Colon (tissue), 2 donors: ENCODE measurements around the gene ATP6V1G3.
"Not testable (repeated sequence)": the region's sequence is repeated elsewhere in the genome, so short reads cannot be mapped to it uniquely, and the experiment has no call there.

Experiments used
- FAIRE-seq: peaks from 2 replicates; lab custom pipeline; 2012; peaks lifted over from hg19 to GRCh38; lab: Jason Lieb, UNC
- donor health status: control.
- donor health status: control.

Gene ATP6V1G3, protein sequence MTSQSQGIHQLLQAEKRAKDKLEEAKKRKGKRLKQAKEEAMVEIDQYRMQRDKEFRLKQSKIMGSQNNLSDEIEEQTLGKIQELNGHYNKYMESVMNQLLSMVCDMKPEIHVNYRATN

DNA sequence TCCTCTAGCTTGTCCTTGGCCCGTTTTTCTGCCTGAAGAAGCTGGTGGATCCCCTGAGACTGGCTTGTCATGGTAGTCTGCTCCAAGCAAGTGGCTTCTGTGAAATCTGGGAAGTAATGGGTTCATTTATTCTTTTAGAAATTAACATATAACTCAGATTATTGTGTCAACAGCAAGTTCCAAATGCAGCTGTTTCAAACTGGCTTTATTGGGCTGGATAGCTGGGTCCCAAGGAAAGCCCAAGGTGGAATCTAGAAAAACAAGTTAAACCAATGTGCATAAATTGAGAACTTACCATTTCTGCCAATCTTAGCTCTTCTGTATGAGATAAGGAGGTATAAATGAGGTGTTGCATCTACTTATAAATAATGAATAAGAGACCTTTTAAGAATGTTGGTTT lies at the start of gene ATP6V1G3:
ATP6V1G3 (minus strand) TSS at position 101 of the 400 bp plus-strand sequence; CDS start at position 71, 30 bp downstream.
- FAIRE-seq, result no peak

DNA sequence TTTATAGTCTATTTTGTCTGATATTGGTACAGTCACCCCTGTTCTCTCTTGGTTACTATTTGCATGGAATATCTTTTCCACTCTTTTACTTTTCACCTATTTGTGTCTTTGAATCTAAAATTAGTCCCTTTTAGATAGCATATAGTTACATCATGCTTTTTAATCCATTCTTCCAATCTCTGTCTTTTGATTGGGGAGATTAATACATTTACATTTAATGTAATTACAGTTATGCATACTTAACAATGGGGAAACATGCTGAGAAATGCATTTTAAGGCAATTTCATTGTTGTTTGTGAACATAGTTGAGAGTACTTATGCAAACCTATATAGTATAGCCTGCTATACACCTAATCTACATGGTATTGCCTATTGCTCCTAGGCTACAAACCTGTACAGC lies 48.4 kb upstream of the ATP6V1G3 start:
- FAIRE-seq, result no peak

DNA sequence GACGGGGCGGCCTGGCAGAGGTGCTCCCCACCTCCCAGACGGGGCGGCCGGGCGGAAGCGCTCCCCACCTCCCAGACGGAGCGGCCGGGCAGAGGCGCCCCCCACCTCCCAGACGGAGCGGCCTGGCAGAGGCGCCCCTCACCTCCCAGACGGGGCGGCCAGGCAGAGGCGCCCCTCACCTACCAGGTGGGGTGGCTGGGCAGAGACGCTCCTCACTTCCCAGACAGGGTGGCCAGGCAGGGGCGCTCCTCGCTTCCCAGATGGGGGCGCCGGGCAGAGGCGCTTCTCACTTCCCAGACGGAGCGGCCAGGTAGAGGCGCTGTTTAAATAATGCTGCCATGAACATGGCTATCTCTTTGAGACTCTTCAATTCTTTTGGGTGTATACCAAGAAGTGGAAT lies 43.7 kb upstream of the ATP6V1G3 start:
- no peak for FAIRE-seq

DNA sequence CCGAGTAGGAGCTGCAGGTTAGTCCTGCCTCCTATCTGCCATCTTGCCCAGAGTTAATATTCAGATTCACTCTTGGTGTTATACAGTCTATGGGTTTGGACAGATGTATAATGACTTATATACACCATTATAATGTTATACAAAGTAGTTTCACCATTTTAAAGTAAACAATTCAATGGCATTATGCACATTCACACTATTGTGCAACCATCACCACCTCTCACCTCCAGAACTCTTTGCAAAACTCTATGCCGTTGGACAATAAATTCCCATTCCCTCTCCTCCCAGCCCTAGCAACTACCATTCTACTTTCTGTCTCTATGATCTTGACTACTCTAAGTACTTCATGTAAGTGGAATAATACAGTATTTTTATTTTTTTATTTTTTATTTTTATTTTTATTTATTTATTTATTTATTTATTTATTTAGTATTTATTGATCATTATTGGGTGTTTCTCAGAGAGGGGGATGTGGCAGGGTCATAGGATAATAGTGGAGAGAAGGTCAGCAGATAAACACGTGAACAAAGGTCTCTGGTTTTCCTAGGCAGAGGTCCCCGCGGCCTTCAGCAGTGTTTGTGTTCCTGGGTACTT lies 42.8 kb upstream of the ATP6V1G3 start:
- not testable (repeated sequence) for FAIRE-seq

DNA sequence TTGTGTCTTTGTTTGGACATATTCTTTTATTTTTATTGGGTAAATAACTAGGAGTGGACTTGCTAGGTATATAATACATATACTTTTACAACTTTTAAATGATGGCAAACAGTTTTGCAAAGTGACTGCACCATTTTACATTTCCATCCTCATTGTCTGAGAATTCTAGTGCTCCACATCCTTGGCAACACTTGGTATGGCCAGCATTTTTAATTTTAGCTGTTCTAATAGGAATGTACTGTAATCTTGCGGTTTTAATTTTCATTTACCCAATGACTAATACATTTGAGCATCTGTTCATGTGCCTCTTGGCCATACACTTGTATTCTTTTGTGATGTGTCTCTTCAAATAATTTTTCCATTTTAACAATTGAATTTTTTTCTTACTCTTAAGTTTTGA lies 37.0 kb upstream of the ATP6V1G3 start:
- no peak for FAIRE-seq

DNA sequence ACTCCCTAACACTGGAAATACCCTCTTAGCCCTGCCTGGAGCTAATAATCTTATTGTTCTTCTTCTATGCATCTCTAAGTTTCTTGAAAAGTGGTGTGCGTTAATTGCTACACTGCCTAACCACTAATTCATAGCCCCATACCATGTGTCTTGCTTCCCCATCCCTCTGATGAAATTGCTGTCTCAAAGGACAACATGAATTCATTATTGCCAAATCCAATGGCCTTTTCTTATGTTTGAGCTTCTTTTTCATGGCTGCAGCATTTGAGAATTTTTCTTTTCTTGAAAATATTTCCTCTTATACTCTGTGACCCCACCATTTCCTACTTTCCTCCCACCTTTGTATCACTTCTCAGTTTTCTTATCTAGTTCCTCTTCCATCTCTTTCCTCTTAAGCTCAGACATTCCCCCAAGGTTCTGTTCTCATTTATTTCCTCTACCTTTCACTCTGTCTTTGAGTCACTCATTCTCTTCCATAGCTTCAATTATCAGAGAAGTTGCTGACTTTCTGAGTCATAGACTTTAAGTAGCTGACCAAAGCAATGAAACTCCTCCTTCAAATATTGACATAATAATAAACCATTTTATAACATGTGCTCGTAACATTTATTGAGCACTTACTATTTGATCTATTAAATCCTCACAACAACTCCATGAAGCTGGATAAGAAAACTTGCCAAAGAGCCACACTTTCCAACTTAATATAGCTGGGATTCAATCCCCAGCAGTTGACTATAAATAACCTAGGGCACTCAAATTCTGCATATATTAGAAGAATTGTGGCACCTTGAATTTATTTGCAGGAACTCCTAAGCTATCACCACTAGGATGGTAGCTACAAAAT lies 35.5 kb upstream of the ATP6V1G3 start:
- FAIRE-seq, result no peak

DNA sequence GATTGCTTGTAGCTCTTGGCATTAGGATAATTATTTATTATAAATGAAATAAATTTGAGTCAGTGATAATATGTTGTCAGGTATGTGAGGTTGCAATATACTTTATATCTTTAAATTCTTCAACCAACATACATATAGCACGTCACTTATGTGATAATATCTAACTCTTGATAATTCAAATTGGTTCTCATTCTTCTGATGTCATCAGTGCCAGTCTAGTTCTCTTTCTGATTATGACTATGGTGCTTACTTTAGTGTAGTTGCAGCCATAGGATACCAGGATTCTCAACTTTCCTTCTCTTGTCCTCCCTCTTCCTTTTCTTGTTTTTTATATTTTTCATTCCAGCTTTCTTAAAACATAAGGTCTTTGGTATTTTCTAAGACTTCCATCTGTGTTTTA lies 34.8 kb upstream of the ATP6V1G3 start:
- no peak for FAIRE-seq

DNA sequence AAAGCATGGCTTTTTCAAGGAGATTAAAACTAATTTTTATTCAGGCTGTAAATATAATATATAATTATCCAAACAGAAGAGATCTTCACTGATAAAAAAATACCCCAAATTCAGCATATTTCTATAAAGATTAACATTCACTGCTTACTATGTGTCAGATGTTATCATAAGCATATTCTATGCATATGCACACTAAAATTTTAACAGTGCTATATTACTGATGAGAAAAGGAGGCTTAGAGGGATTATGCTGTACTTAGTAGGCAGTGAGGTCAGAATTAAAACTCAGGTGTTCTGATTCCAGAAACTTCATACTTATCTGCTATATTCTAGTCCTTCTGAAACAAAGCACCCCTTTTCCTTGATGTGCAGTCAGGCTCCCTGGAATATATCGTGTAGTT lies 33.8 kb upstream of the ATP6V1G3 start:
- FAIRE-seq, result no peak

DNA sequence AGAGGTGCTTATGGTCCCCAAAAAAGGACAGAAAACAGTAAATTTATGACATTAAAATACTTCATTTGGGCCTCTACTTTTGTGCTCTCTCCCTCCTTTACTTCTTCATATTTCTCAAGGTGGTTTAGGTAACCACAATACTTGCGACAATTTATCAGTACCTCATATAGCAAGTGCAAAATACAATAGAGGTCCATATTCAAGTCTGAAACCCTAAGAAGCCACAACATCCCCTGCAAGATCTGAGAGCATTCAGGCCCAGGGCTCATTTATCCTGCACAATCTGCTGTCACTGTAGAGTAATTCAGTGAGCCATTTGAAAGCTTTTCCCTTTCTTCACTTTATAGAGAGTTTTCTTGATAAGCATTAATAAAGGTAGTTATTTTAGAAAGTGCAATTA lies 24.2 kb upstream of the ATP6V1G3 start:
- FAIRE-seq, result no peak

DNA sequence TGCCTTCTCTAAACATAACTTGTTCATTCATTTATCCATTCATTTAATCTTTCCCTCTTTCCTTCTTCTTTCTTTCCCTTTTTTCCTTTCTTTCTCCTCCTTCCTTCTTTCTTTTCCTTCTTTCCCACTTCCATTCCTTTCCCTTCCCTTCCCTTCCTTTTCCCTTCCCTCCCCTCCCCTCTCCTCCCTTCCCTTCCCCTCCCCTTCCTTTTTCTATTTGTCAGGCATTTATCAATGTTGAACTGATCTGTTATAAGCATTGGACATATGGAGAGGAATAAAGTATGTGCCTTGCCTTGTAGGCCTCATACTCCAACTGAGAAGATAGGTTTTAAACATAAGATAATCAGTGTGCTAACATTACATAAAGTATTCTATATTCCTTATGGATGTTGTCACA lies 23.7 kb upstream of the ATP6V1G3 start:
- FAIRE-seq, result no peak

DNA sequence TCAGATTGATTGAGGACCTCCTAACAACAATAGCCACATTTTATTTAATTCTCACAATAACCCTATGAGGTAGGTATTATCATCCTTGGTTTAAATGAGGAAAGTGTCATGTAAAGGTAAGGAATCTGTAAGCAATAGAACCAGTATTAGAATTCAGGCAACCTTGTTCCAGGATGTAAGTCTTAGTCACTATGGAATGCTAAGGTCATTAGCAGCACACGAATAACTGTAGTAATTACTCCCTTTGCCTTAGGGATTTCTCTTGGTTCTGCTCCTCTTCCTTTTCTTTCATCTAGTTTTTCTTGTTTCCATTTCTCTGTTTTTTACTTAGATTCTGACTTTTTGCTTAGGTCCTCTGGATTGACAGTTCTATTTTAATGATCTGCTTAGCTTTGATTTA lies 23.1 kb upstream of the ATP6V1G3 start:
- no peak for FAIRE-seq

DNA sequence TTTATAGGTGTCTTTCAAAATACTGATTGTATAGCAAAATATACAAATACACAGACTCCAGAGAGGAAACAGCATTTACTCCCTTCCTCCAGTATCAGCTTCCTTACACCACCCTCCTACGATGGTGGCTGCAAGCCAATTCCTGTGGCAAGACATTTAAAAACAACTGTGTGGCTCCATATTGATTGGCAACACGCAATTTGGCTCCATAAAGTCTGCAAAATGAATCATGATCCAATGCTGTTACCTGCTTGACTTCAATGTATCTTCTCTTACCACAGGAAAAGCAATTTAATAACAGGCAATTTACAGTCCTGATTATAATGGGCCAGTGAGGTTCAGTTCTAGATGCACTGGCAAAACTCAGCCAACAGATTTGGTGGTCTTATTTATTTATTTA lies 19.7 kb upstream of the ATP6V1G3 start:
- FAIRE-seq, result no peak

DNA sequence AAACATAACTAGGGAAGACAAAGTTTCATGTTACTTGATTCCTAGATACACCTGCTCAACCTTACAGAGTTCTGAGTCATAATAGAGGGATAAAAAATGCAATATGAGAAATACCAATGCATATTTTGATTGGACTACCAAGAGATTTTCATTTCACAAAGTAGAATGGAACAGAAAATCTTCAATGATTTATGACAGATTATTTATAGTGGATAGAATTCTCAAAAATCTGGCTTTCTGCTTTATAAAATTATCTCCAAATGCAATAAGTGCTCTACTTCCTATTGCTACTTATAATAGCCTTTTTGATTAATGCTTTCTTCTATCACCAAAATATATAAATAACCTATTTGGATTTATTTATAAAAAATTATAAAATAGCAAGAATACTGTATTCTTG lies 18.9 kb upstream of the ATP6V1G3 start:
- FAIRE-seq, result no peak

DNA sequence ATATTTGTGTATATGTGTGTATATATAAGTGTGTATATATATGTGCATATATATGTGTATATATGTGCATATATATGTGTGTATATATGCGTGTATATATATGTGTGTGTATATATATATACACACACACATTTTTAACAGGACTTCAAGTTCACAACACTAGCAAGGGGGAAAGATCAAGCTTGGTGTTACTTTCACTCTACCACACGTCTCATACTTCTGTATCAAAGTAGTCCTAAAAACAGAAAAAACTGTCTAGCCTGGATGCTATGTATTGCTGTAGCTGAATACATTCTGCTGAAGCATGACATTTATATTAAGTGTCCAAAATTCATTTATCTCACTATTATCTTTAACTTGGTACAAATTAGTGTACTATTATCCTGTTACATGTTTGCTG lies 17.9 kb upstream of the ATP6V1G3 start:
- FAIRE-seq, result no peak

DNA sequence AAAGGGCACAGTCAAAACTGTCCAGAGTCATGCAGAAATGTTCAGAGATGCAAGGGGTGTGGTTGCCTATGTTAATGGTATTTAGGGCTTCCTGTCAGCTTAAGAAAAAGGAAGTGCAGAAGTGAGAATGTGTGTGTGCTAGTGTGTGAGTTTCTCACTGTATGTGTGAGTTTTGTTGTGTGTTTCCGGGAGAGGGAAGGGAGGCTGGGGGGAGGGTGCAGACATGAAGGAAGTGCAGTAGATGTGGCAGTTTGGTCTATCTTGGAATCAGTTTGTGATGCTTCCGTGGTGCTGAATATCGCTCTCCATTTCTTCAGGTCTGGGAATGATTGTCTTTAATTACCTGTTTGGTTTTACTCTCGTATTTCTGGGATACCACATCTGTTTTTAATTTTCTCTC lies 16.5 kb upstream of the ATP6V1G3 start:
- FAIRE-seq, result no peak

DNA sequence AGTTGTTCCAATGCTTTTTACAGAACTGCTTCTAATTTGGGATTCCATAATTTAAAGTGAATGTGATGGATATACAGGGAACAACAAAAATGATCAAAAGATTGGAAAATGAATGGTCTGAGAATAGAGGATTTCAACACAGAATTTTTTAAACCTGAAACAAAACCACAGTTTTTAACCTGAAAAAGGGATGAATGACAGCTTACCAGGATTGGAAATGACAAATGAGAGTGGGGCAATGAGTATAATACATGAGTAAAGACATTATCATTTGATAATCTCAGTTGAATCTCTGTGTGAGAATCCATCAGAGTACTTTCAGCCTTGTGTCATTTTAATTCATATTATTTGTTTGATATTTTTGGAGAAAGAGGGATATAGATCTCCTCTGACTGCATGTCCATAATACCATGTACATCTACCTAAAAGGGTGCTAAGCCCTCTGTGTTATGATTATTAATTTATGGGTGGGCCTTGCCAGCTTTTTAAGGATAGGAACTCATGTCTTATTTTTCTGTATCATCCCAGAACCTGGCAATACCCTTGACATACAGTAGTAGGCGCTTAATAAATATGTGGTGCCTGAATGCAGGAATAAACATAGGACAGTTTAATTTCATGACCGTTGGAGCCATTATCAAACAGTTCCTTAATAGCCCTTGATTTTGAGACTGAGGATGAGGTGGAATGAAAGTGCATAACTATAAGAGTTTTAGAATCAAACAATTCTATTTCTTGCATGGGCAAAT lies 12.4 kb upstream of the ATP6V1G3 start:
- FAIRE-seq, result no peak

DNA sequence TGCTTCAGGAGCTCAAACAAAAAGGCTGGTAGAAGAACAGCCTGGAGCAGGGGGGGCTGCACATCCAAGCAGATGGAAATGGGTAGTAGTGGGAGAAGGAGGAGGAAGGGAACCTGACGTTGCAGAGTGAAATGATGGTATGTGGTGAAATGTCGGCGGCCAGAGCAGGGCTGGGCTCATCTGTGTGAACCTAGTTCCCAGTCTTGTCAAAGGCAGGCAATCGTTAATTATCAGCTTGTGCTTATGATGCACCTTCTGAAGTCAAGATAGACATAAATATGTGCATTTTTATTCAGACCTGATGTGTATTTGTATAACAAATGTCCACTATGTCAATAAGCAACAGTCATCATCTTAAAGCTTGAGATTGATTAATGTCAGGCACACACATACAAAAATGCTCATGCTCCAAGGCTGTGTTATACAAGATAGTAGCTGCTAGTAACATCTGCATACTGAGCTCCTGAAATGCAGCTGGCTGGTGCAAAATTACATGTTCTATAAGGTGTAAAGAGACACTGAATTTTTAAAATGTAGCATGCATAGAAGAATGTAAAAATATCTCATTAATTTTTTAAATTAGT lies 10.6 kb upstream of the ATP6V1G3 start:
- FAIRE-seq, result no peak

DNA sequence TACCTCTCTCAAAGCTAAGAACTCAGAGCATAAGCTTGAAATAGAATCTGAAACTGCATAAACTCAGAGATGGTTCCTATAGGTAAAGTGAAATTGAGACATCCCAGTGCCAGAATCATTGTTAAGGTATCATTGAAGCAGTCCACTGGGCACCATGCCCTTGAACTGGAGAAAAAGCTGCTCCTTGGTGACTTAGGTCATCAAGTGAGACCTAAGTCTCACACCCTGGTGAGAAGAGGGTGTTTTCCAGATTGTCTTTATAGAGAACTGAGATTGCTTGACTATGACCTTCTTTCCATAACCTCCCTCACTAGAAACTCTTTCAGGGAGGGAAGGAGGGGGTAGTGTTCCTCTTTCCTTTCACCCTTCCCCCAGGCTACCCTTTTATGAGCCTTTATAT lies 9.4 kb upstream of the ATP6V1G3 start:
- FAIRE-seq, result no peak

DNA sequence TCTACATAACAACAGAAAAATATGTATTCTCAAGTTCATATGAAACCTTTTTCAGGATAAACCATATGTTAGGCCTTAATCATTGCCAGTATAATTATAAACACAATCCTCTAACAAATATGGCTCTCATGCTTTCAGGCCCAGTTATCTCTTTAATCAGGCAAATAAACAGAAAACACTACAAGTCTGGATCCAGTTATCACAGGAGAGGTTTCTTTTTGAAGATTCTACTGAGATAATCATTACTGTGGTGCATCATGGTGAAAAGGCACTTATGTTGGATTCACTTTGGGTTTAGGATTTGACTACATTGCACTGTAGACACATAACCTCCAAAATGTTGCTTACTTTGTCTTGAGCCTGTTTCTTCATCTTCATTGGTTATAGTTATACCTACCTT lies 8.4 kb upstream of the ATP6V1G3 start:
- FAIRE-seq, result no peak

DNA sequence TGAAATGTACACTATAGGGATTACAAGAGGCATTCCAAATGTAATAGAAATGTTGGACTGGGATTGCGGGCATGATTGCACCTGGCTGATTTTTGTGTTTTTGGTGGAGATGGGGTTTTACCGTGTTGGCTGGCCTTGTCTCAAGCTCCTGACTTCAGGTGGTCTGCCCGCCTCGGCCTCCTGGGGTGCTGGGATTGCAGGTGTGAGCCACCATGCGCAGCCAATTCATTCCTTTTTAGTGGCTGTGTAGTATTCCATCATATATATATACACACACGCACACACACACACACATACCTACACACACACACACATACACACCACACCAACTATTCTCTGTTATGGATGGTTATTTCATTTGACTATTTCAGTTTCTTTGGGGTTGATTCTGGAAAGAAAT lies 4.7 kb upstream of the ATP6V1G3 start:
- no peak for FAIRE-seq

DNA sequence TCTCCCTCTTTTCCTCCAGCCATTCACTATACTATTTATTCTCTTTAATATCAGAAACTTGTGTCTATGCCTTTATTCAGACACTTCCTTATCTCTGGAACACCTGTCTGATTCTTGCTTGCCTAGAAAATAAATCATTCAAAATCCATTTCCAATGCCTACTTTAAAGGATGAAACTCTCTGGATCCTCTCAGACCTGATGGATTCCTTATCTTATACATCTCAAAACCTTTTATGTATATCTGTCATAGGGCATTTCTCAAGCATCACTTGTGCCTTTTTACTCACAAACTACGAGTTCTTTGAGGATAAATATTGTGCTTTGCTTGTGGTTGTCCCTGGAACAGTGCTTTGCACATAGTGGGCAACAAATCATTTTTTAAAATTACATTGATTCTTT lies 3.8 kb upstream of the ATP6V1G3 start:
- FAIRE-seq, result no peak

DNA sequence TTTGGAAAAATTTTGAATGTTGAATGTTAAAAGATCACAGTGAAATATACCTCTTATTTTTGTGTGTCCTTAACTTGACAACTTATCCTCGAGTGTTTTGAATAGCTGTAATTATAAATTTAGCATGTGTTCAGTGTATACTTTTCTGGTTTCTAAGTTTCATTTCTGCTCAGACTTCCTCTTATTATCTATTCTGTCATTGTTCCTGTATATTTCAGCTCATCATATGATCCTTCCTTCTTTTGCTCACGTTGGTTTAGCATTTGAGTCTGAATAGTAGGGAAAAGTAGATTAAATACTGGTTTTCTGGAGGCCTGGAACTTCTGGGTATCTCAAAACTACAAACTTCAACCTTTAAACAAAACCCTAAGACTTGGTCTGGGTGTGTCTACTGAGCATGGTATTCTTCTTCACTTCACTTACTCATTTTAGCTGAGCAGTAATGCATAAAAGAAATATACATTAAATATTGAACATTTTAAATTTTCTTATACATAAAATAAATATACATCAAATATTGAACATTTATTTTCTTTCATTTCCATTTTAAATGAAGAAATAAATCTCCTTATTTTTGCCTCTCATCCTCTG lies 3.3 kb upstream of the ATP6V1G3 start:
- peak; percentile 24 for FAIRE-seq
